ENCODE results near the gene TET2. TPM values are rescaled to one million over a fixed set of nuclear protein-coding genes. Genes with fewer than 3 reads are reported as not detected.
A peak's percentile ranks its signal among the peaks of the same experiment; 100 is the strongest.

The TET2 gene
- total RNA-seq, 3 donors from 2014 or later (not counting 1 experiment from before 2014, with no cell fraction given): 80.0 to 91.6 (median 82.8) TPM

GRCh38 chr4:105274504-105274903 is 127.8 kb downstream of the TET2 start:
- Histone ChIP-seq H3K36me3 (ENCODE audit: control insufficient read depth, insufficient read depth, low read length) (peaks cover 51% of the 10 kb centered on the region), H3K4me1 (ENCODE audit: control insufficient read depth, insufficient read depth, low read length) (peaks cover 12% of the 10 kb centered on the region), H3K9me3 (ENCODE audit: control insufficient read depth, insufficient read depth, low read length) (no peaks in the 10 kb centered on the region), H3K27ac (ENCODE audit: low read length) (no peak overlapping the region), H3K4me3 (ENCODE audit: low read length) (no peak overlapping the region), H3K27me3 (ENCODE audit: control insufficient read depth, insufficient read depth, low read length) (no peaks in the 10 kb centered on the region)
- H3K36me3 Mint-ChIP-seq: peaks cover 44% of the 10 kb centered on the region
- intact Hi-C loops (cut with micrococcal nuclease): loop anchor here (5.0 to 10.0 kb wide), 3 partner anchors 37 to 200 kb away; partner anchors contain the start of genes PPA2 and TET2
- H3K27ac Mint-ChIP-seq: peak overlapping the region; percentile 91 to 93
- TF ChIP-seq CTCF (IDR thresholded peaks at IDR 0.05): no peak
- ATAC-seq: no peak
- H3K9me3 Mint-ChIP-seq: peaks cover 0 to 4% of the 10 kb centered on the region in 2 donors
- H3K27me3 Mint-ChIP-seq (ENCODE audit: low read depth in 2 of 2): no peaks in the 10 kb centered on the region
- H3K4me3 Mint-ChIP-seq: no peak overlapping the region
- 88% methylated on average over 1 of the region's 1 CpG for WGBS (ENCODE audit: insufficient coverage)
- H3K4me1 Mint-ChIP-seq: peaks cover 71 to 78% of the 10 kb centered on the region in 2 donors
- DNase-seq: no peak

GRCh38 chr4:105276361-105277104 is 129.9 kb downstream of the TET2 start:
- Histone ChIP-seq H3K4me3 (ENCODE audit: low read length) (no peak overlapping the region), H3K9me3 (ENCODE audit: control insufficient read depth, insufficient read depth, low read length) (no peaks in the 10 kb centered on the region), H3K36me3 (ENCODE audit: control insufficient read depth, insufficient read depth, low read length) (peaks cover 37% of the 10 kb centered on the region), H3K27ac (ENCODE audit: low read length) (no peak overlapping the region), H3K27me3 (ENCODE audit: control insufficient read depth, insufficient read depth, low read length) (no peaks in the 10 kb centered on the region), H3K4me1 (ENCODE audit: control insufficient read depth, insufficient read depth, low read length) (peaks cover 10% of the 10 kb centered on the region)
- 97% methylated on average over 5 of the region's 9 CpGs for WGBS (ENCODE audit: insufficient coverage)
- peaks cover 0 to 4% of the 10 kb centered on the region in 2 donors for H3K9me3 Mint-ChIP-seq
- no peak for TF ChIP-seq CTCF (IDR thresholded peaks at IDR 0.05)
- H3K4me1 Mint-ChIP-seq: peaks cover 59 to 72% of the 10 kb centered on the region in 2 donors
- peaks cover 39% of the 10 kb centered on the region for H3K36me3 Mint-ChIP-seq
- no peak overlapping the region for H3K4me3 Mint-ChIP-seq
- peak overlapping the region in 1 of 2 donors; percentile 59 for H3K27ac Mint-ChIP-seq
- ATAC-seq: no peak
- intact Hi-C loops (cut with micrococcal nuclease): loop anchor here (10.0 kb wide), 2 partner anchors 132 to 198 kb away; partner anchors contain the start of genes PPA2 and TET2
- no peak for DNase-seq
- no peaks in the 10 kb centered on the region for H3K27me3 Mint-ChIP-seq (ENCODE audit: low read depth in 2 of 2)

GRCh38 chr4:105277702-105278101 is 131.0 kb downstream of the TET2 start:
- no peak overlapping the region for H3K27ac ChIP-seq (ENCODE audit: low read length)
- H3K9me3 Mint-ChIP-seq: no peaks in the 10 kb centered on the region
- H3K36me3 Mint-ChIP-seq: peaks cover 31% of the 10 kb centered on the region
- no peak overlapping the region for H3K4me3 Mint-ChIP-seq
- peaks cover 5% of the 10 kb centered on the region for H3K4me1 ChIP-seq (ENCODE audit: control insufficient read depth, insufficient read depth, low read length)
- H3K4me1 Mint-ChIP-seq: peaks cover 47 to 60% of the 10 kb centered on the region in 2 donors
- intact Hi-C loops (cut with micrococcal nuclease): loop anchor here (10.0 kb wide), 2 partner anchors 133 to 197 kb away; partner anchors contain the start of genes PPA2 and TET2
- DNase-seq (no peak), ATAC-seq (no peak)
- no peaks in the 10 kb centered on the region for H3K9me3 ChIP-seq (ENCODE audit: control insufficient read depth, insufficient read depth, low read length)
- no peaks in the 10 kb centered on the region for H3K27me3 ChIP-seq (ENCODE audit: control insufficient read depth, insufficient read depth, low read length)
- 95% methylated on average over 1 of the region's 1 CpG for whole genome bisulfite sequencing (ENCODE audit: insufficient coverage)
- H3K27me3 Mint-ChIP-seq (ENCODE audit: low read depth in 2 of 2): no peaks in the 10 kb centered on the region
- H3K36me3 ChIP-seq (ENCODE audit: control insufficient read depth, insufficient read depth, low read length): peaks cover 30% of the 10 kb centered on the region
- H3K4me3 ChIP-seq (ENCODE audit: low read length): no peak overlapping the region
- TF ChIP-seq CTCF (IDR thresholded peaks at IDR 0.05): no peak
- peak overlapping the region in 1 of 2 donors; percentile 71 for H3K27ac Mint-ChIP-seq
